Type B pancreatic cell (in vitro differentiated cells): ENCODE data around the gene HEMK1. TPM values are rescaled to one million over a fixed set of nuclear protein-coding genes. Genes with fewer than 3 reads are reported as not detected.

Source experiments
- DNase-seq: peaks from one replicate; pipeline ENCODE4 v3.0.0; 2021; ENCODE audit warnings: mixed read lengths; ENCODE audit not compliant: unreplicated experiment; ENCODE audit errors: extremely low spot score
- H3K27ac Mint-ChIP-seq: 2 replicates; pipeline ENCODE4 v1.8.0; 2021; ENCODE audit warnings: mild to moderate bottlenecking, mixed read lengths
- H3K27me3 Mint-ChIP-seq: 2 replicates; pipeline ENCODE4 v1.8.0; 2021; ENCODE audit warnings: mixed read lengths
- H3K36me3 Mint-ChIP-seq: 2 replicates; pipeline ENCODE4 v1.8.0; 2021; ENCODE audit warnings: mixed read lengths
- H3K4me1 Mint-ChIP-seq: one replicate; pipeline ENCODE4 v1.8.0; 2021; ENCODE audit warnings: mixed read lengths; ENCODE audit not compliant: unreplicated experiment
- H3K4me3 Mint-ChIP-seq: 2 replicates; pipeline ENCODE4 v1.8.0; 2021; ENCODE audit warnings: mild to moderate bottlenecking, mixed read lengths
- H3K9me3 Mint-ChIP-seq: 2 replicates; pipeline ENCODE4 v1.8.0; 2021; ENCODE audit warnings: mixed read lengths
- CTCF ChIP-seq: fragments of 200-600 bp; sonication (generic); conservative IDR thresholded peaks from 2 replicates; pipeline ENCODE4 v1.5.0; 2021; ENCODE audit warnings: antibody characterized with exemption, mild to moderate bottlenecking
- total RNA-seq: library from RNA; stranded (reverse); gene quantifications from 2 replicates; pipeline ENCODE4 v1.2.1, GENCODE V29; 2021; ENCODE audit warnings: low replicate concordance

The HEMK1 gene
- total RNA-seq, 1 donor from 2014 or later, result 29.9 TPM

GRCh38 chr3:50617911-50618481 lies 48.7 kb downstream of the HEMK1 start:
- peak overlapping the region; percentile 87 for H3K4me3 Mint-ChIP-seq

GRCh38 chr3:50620420-50620819 lies 51.1 kb downstream of the HEMK1 start:
- Mint-ChIP-seq H3K27me3 (no peaks in the 10 kb centered on the region), H3K9me3 (no peaks in the 10 kb centered on the region), H3K36me3 (peaks cover 6% of the 10 kb centered on the region), H3K4me3 (peak overlapping the region; percentile 35), H3K4me1 (peaks cover 28% of the 10 kb centered on the region), H3K27ac (peak overlapping the region; percentile 4)
- no peak for DNase-seq
- no peak for TF ChIP-seq CTCF

More at GRCh38 chr3:50617911-50618481, 48.7 kb downstream of the HEMK1 start:
- no peak for TF ChIP-seq CTCF
- H3K4me1 Mint-ChIP-seq, result peaks cover 25% of the 10 kb centered on the region
- no peaks in the 10 kb centered on the region for H3K9me3 Mint-ChIP-seq
- peak overlapping the region; percentile 78 for H3K27ac Mint-ChIP-seq
- peaks cover 8% of the 10 kb centered on the region for H3K27me3 Mint-ChIP-seq
- DNase-seq, result no peak
- peaks cover 6% of the 10 kb centered on the region for H3K36me3 Mint-ChIP-seq

GRCh38 chr3:50620820-50621219 lies 51.5 kb downstream of the HEMK1 start:
- DNase-seq, result no peak
- Mint-ChIP-seq H3K27me3 (no peaks in the 10 kb centered on the region), H3K36me3 (peaks cover 6% of the 10 kb centered on the region), H3K27ac (no peak overlapping the region), H3K4me3 (peak overlapping the region; percentile 8), H3K4me1 (peaks cover 26% of the 10 kb centered on the region), H3K9me3 (no peaks in the 10 kb centered on the region)
- no peak for TF ChIP-seq CTCF

GRCh38 chr3:50622881-50623280 lies 53.6 kb downstream of the HEMK1 start:
- H3K4me3 Mint-ChIP-seq, result no peak overlapping the region
- peaks cover 6% of the 10 kb centered on the region for H3K36me3 Mint-ChIP-seq
- no peaks in the 10 kb centered on the region for H3K9me3 Mint-ChIP-seq

GRCh38 chr3:50623840-50624474 lies 54.6 kb downstream of the HEMK1 start:
- Mint-ChIP-seq H3K36me3 (peaks cover 6% of the 10 kb centered on the region), H3K27ac (peak overlapping the region; percentile 71)

More at GRCh38 chr3:50622881-50623280, 53.6 kb downstream of the HEMK1 start:
- no peak for DNase-seq
- Mint-ChIP-seq H3K27ac (no peak overlapping the region), H3K27me3 (no peaks in the 10 kb centered on the region), H3K4me1 (peaks cover 24% of the 10 kb centered on the region)
- no peak for TF ChIP-seq CTCF

More at GRCh38 chr3:50623840-50624474, 54.6 kb downstream of the HEMK1 start:
- H3K4me1 Mint-ChIP-seq, result peaks cover 26% of the 10 kb centered on the region
- H3K27me3 Mint-ChIP-seq, result no peaks in the 10 kb centered on the region
- no peak overlapping the region for H3K4me3 Mint-ChIP-seq
- no peak for DNase-seq
- no peaks in the 10 kb centered on the region for H3K9me3 Mint-ChIP-seq
- TF ChIP-seq CTCF, result no peak
